B cell (primary cell): Measurements from ENCODE around the gene ANKRD42. TPM values are rescaled to one million over a fixed set of nuclear protein-coding genes. Genes with fewer than 3 reads are reported as not detected.
A peak's percentile ranks its signal among the peaks of the same experiment; 100 is the strongest.

Source experiments
- ATAC-seq: fragments of 200-7000 bp; cut with Tn5 transposase; one replicate; pipeline ENCODE4 v1.10.0; 2021; ENCODE audit warnings: low read depth, mild to moderate bottlenecking, moderate number of reproducible peaks, moderate library complexity
- CTCF ChIA-PET: fragments of 350-600 bp; sonication (Branson Sonifier 250); formaldehyde crosslinking; loops from one replicate; lab custom pipeline; 2021; ENCODE audit warnings: antibody characterized with exemption, inconsistent platforms; lab: Charles Lee
- POLR2A ChIA-PET: fragments of 350-600 bp; sonication (Branson Sonifier 250); formaldehyde crosslinking; loops from one replicate; lab custom pipeline; 2021; ENCODE audit warnings: antibody characterized with exemption; lab: Charles Lee
- DNase-seq: peaks from one replicate; pipeline ENCODE4 v3.0.0; 2013
- H2AFZ ChIP-seq: 2 replicates; pipeline ENCODE4 v1.6.1; 2012; ENCODE audit warnings: mild to moderate bottlenecking, low read depth, low read length; ENCODE audit not compliant: insufficient read depth, poor library complexity, severe bottlenecking
- H3K27ac ChIP-seq, 2 donors: 1 replicate in 1 of 2; 2 replicates in 1 of 2; pipeline ENCODE4 v1.5.1; 2012 to 2013; ENCODE audit warnings: low read length in 2 of 2, mild to moderate bottlenecking in 2 of 2, moderate library complexity in 1 of 2
- H3K27me3 ChIP-seq, 4 experiments: fragments of 200-600 bp in 1 of 4; sonication (generic) in 1 of 4; replicated peaks in 1 of 4; 1 replicate in 2 of 4; 2 replicates in 2 of 4; pipeline versions ENCODE4 v1.6.1 to v1.7.0; 2013 to 2016; ENCODE audit warnings: low read length in 3 of 4, mild to moderate bottlenecking in 2 of 4, mixed read lengths in 1 of 4, moderate library complexity in 1 of 4; ENCODE audit not compliant: insufficient read depth in 4 of 4, control insufficient read depth in 3 of 4; ENCODE audit errors: control extremely low read depth in 1 of 4
- H3K36me3 ChIP-seq, 2 experiments: replicated peaks in 1 of 2; 1 replicate in 1 of 2; 2 replicates in 1 of 2; pipeline versions ENCODE4 v1.6.1 to v1.7.1; 2013; ENCODE audit warnings: low read length in 1 of 2; ENCODE audit not compliant: insufficient read depth in 2 of 2, control insufficient read depth in 1 of 2; ENCODE audit errors: control extremely low read depth in 1 of 2, extremely low read depth in 1 of 2
- H3K4me1 ChIP-seq, 2 donors: fragments of 200-600 bp in 1 of 2; sonication (generic) in 1 of 2; 1 replicate in 1 of 2; 2 replicates in 1 of 2; pipeline versions ENCODE4 v1.5.1 to v1.6.1; 2013 to 2017; ENCODE audit warnings: low read length in 2 of 2; ENCODE audit not compliant: control insufficient read depth in 2 of 2, insufficient read depth in 2 of 2
- H3K4me2 ChIP-seq: replicated peaks from 2 replicates; pipeline ENCODE3; 2012; ENCODE audit warnings: mild to moderate bottlenecking, low read depth, low read length; ENCODE audit not compliant: poor library complexity, severe bottlenecking
- H3K4me3 ChIP-seq, 5 experiments: fragments of 200-600 bp in 1 of 5; sonication (generic) in 1 of 5; 1 replicate in 3 of 5; 2 replicates in 2 of 5; pipeline versions ENCODE4 v1.5.1 to v1.7.0; 2011 to 2016; ENCODE audit warnings: low read length in 4 of 5, mild to moderate bottlenecking in 4 of 5, low read depth in 2 of 5, control low read depth in 1 of 5, moderate library complexity in 1 of 5; ENCODE audit not compliant: insufficient read depth in 1 of 5; ENCODE audit errors: control extremely low read depth in 1 of 5, extremely low read depth in 1 of 5
- H3K79me2 ChIP-seq: fragments of 200-600 bp; sonication (generic); one replicate; pipeline ENCODE4 v1.6.0; 2016; ENCODE audit warnings: low read length; ENCODE audit not compliant: control insufficient read depth, insufficient read depth
- H3K9ac ChIP-seq: fragments of 200-600 bp; sonication (generic); 2 replicates; pipeline ENCODE4 v1.6.1; 2017; ENCODE audit warnings: mild to moderate bottlenecking, low read length, moderate library complexity
- H3K9me3 ChIP-seq, 3 donors: one replicate each; pipeline versions ENCODE4 v1.6.1 to v1.7.1; 2013; ENCODE audit warnings: low read length in 2 of 3; ENCODE audit not compliant: control insufficient read depth in 2 of 3, insufficient read depth in 1 of 3; ENCODE audit errors: control extremely low read depth in 1 of 3
- H4K20me1 ChIP-seq: 2 replicates; pipeline ENCODE4 v1.6.0; 2012; ENCODE audit warnings: mild to moderate bottlenecking, low read length; ENCODE audit not compliant: insufficient read depth, control insufficient read depth, poor library complexity, severe bottlenecking
- H3K27ac Mint-ChIP-seq: one replicate; pipeline ENCODE4 v1.8.0; 2021; ENCODE audit warnings: mixed read lengths
- H3K27me3 Mint-ChIP-seq: one replicate; pipeline ENCODE4 v1.8.0; 2021; ENCODE audit warnings: mixed read lengths
- H3K4me1 Mint-ChIP-seq: one replicate; pipeline ENCODE4 v1.8.0; 2021; ENCODE audit warnings: mixed read lengths
- H3K4me3 Mint-ChIP-seq: one replicate; pipeline ENCODE4 v1.8.0; 2021; ENCODE audit warnings: mixed read lengths
- H3K9me3 Mint-ChIP-seq: one replicate; pipeline ENCODE4 v1.8.0; 2022; ENCODE audit warnings: mixed read lengths; ENCODE audit not compliant: insufficient read depth
- CTCF ChIP-seq: fragments of 200-600 bp; IDR thresholded peaks from one replicate; pipeline ENCODE4 v1.8.0; 2022; ENCODE audit warnings: antibody characterized with exemption, mild to moderate bottlenecking
- EZH2 ChIP-seq: IDR thresholded peaks from 2 replicates; pipeline ENCODE4 v1.6.1; 2012; ENCODE audit warnings: borderline replicate concordance, low read depth, mild to moderate bottlenecking, moderate library complexity, low read length; ENCODE audit not compliant: insufficient read depth, poor library complexity, severe bottlenecking
- WGBS: methylation state at CpG from one replicate; pipeline ENCODE4 v1.1.5; 2013; ENCODE audit warnings: missing lambda C conversion rate; ENCODE audit not compliant: insufficient coverage; 5-methylcytosine and 5-hydroxymethylcytosine counted together
- intact Hi-C: fragments of 100-400 bp; cut with micrococcal nuclease; formaldehyde crosslinking; loops from one replicate; pipeline ENCODE4 v1.10.0; 2022
- polyA plus RNA-seq: library from polyadenylated mRNA; depleted of rRNA; stranded (reverse); fragments of >200 nt; gene quantifications from 2 replicates; pipeline ENCODE4 v1.2.3, GENCODE V29; 2012
- total RNA-seq, 2 donors: library from RNA; stranded (reverse); fragments of 120-200 nt in 1 of 2; gene quantifications; 1 replicate in 1 of 2; 2 replicates in 1 of 2; pipeline versions ENCODE4 v1.2.3 to v1.2.4, GENCODE V29; 2013 to 2022

Gene ANKRD42
- total and polyA plus RNA-seq, 2 donors (not counting 1 experiment from before 2014, with no cell fraction given), result 4.1 to 13.3 TPM

GRCh38 chr11:83249445-83249844, 55.9 kb downstream of the ANKRD42 start:
- DNase-seq, result no peak
- WGBS, result no CpG with 5 or more reads among the region's 1 CpG
- H3K4me1 ChIP-seq, result peaks cover 4 to 6% of the 10 kb centered on the region in 2 donors
- H3K4me2 ChIP-seq, result no peak overlapping the region
- H3K9me3 ChIP-seq, result no peaks in the 10 kb centered on the region
- no peak overlapping the region for H3K9ac ChIP-seq
- ChIA-PET POLR2A (interaction anchor here (0.6 kb wide), 1 partner anchor 264 kb away, joined by 3 read pairs; no protein-coding TSS in a partner anchor), CTCF (interaction anchor here (0.6 to 7.1 kb wide), 46 partner anchors 9 to 570 kb away, joined by 3 to 151 read pairs (median 4); partner anchors contain the start of genes DDIAS, PRCP and RAB30)
- no peak for ATAC-seq
- H3K4me3 ChIP-seq, result no peak overlapping the region
- intact Hi-C loops, result no loop called here
- no peaks in the 10 kb centered on the region for H3K27me3 ChIP-seq
- H3K79me2 ChIP-seq, result no peaks in the 10 kb centered on the region
- H3K27ac ChIP-seq, result no peak overlapping the region
- no peaks in the 10 kb centered on the region for H3K36me3 ChIP-seq
- TF ChIP-seq EZH2 (no peak), CTCF (no peak)
- Mint-ChIP-seq H3K27ac (no peak overlapping the region), H3K9me3 (no peaks in the 10 kb centered on the region), H3K4me3 (no peak overlapping the region), H3K4me1 (peaks cover 14% of the 10 kb centered on the region), H3K27me3 (no peaks in the 10 kb centered on the region)
- H4K20me1 ChIP-seq, result no peaks in the 10 kb centered on the region
- H2AFZ ChIP-seq, result no peak overlapping the region

- peak; percentile 62 for DNase-seq
- no peak for TF ChIP-seq EZH2
- peak; percentile 83 for TF ChIP-seq CTCF
- H3K4me1 Mint-ChIP-seq, result peaks cover 14% of the 10 kb centered on the region
- H3K9me3 Mint-ChIP-seq, result no peaks in the 10 kb centered on the region
- H3K27me3 Mint-ChIP-seq, result no peaks in the 10 kb centered on the region
- no peak overlapping the region for H3K27ac Mint-ChIP-seq
- Histone ChIP-seq H3K4me3 (no peak overlapping the region), H3K9me3 (no peaks in the 10 kb centered on the region), H3K27ac (no peak overlapping the region), H2AFZ (no peak overlapping the region), H3K79me2 (no peaks in the 10 kb centered on the region), H3K9ac (no peak overlapping the region), H3K4me1 (peaks cover 4 to 6% of the 10 kb centered on the region in 2 donors), H3K4me2 (no peak overlapping the region), H3K36me3 (no peaks in the 10 kb centered on the region), H3K27me3 (no peaks in the 10 kb centered on the region), H4K20me1 (no peaks in the 10 kb centered on the region)
- WGBS, result no CpG with 5 or more reads among the region's 4 CpGs
- CTCF ChIA-PET, result interaction anchor here (0.6 to 7.1 kb wide), 58 partner anchors 8 to 570 kb away, joined by 3 to 151 read pairs (median 4); partner anchors contain the start of genes CCDC90B, DDIAS, PRCP and RAB30
- POLR2A ChIA-PET, result no interaction called here
- ATAC-seq, result peak; percentile 63
- H3K4me3 Mint-ChIP-seq, result no peak overlapping the region
- intact Hi-C loops, result loop anchor here (1.0 to 10.0 kb wide), 4 partner anchors 55 to 533 kb away; partner anchors contain the start of gene ANKRD42
Observed at GRCh38 chr11:83249972-83250593, 56.6 kb downstream of the ANKRD42 start.
